Mesendoderm (in vitro differentiated cells): Measurements from ENCODE around the gene ARHGAP22.

Experiments
- DNase-seq: peaks from one replicate; pipeline ENCODE4 v3.0.0; 2013
- H2AK5ac ChIP-seq: 2 replicates; pipeline ENCODE4 v1.6.1; 2013; ENCODE audit warnings: low read length, inconsistent platforms
- H2BK120ac ChIP-seq: 2 replicates; pipeline ENCODE4 v1.6.1; 2013; ENCODE audit warnings: low read depth, mild to moderate bottlenecking, low read length, moderate library complexity, mixed read lengths
- H2BK15ac ChIP-seq: replicated peaks from 2 replicates; pipeline ENCODE4 v1.6.1; 2013; ENCODE audit warnings: low read depth, mild to moderate bottlenecking, moderate library complexity
- H2BK5ac ChIP-seq: 2 replicates; pipeline ENCODE4 v1.6.1; 2013; ENCODE audit warnings: low read length, inconsistent platforms
- H3K18ac ChIP-seq: 2 replicates; pipeline ENCODE4 v1.6.1; 2013; ENCODE audit warnings: mild to moderate bottlenecking, low read length, mixed read lengths
- H3K23ac ChIP-seq: one replicate; pipeline ENCODE4 v1.6.1; 2013; ENCODE audit warnings: low read length
- H3K27ac ChIP-seq: 2 replicates; pipeline ENCODE4 v1.5.1; 2013; ENCODE audit warnings: low read depth, mild to moderate bottlenecking, inconsistent platforms, low read length, moderate library complexity
- H3K27me3 ChIP-seq: 2 replicates; pipeline ENCODE4 v1.6.1; 2013; ENCODE audit warnings: low read length, control low read depth, mild to moderate bottlenecking, inconsistent platforms; ENCODE audit not compliant: insufficient read depth, poor library complexity
- H3K36me3 ChIP-seq: 2 replicates; pipeline ENCODE4 v1.6.1; 2013; ENCODE audit warnings: low read length, inconsistent platforms; ENCODE audit not compliant: control insufficient read depth, insufficient read depth
- H3K4ac ChIP-seq: one replicate; pipeline ENCODE4 v1.6.1; 2013; ENCODE audit warnings: low read depth, mild to moderate bottlenecking, low read length, moderate library complexity
- H3K4me1 ChIP-seq: 2 replicates; pipeline ENCODE4 v1.6.1; 2013; ENCODE audit warnings: low read depth, low read length, inconsistent platforms; ENCODE audit not compliant: control insufficient read depth
- H3K4me2 ChIP-seq: 2 replicates; pipeline ENCODE4 v1.6.1; 2013; ENCODE audit warnings: low read length
- H3K4me3 ChIP-seq: 2 replicates; pipeline ENCODE4 v1.5.1; 2013; ENCODE audit warnings: mild to moderate bottlenecking, low read length
- H3K56ac ChIP-seq: one replicate; pipeline ENCODE4 v1.6.1; 2013; ENCODE audit warnings: low read length
- H3K79me1 ChIP-seq: 2 replicates; pipeline ENCODE4 v1.6.1; 2013; ENCODE audit warnings: low read length, inconsistent platforms
- H3K79me2 ChIP-seq: 2 replicates; pipeline ENCODE4 v1.6.1; 2013; ENCODE audit warnings: mild to moderate bottlenecking, low read length; ENCODE audit not compliant: control insufficient read depth, insufficient read depth
- H3K9ac ChIP-seq: 2 replicates; pipeline ENCODE4 v1.6.1; 2013; ENCODE audit warnings: low read length, inconsistent platforms
- H4K5ac ChIP-seq: one replicate; pipeline ENCODE4 v1.6.1; 2013; ENCODE audit warnings: low read length
- H4K8ac ChIP-seq: one replicate; pipeline ENCODE4 v1.6.1; 2013; ENCODE audit warnings: low read depth, mild to moderate bottlenecking, control low read depth, low read length, moderate library complexity
- WGBS: extraction: QIAGEN DNeasy Blood & Tissue Kit; methylation state at CpG from one replicate; pipeline ENCODE4 v1.1.7; 2013; ENCODE audit warnings: low lambda C conversion rate, missing lambda C conversion rate; ENCODE audit not compliant: insufficient coverage; ENCODE audit errors: extremely low coverage; 5-methylcytosine and 5-hydroxymethylcytosine counted together

ARHGAP22 gene

GRCh38 chr10:48517482-48517881 is 87.4 kb downstream of the ARHGAP22 start:
- no peak overlapping the region for H4K5ac ChIP-seq
- no peak overlapping the region for H3K56ac ChIP-seq
- H2BK120ac ChIP-seq, result no peak overlapping the region
- H2BK5ac ChIP-seq, result no peak overlapping the region
- WGBS, result no CpG with 5 or more reads among the region's 9 CpGs
- DNase-seq, result no peak
- no peak overlapping the region for H4K8ac ChIP-seq
- H3K4me1 ChIP-seq, result no peaks in the 10 kb centered on the region
- H3K18ac ChIP-seq, result no peak overlapping the region
- no peak overlapping the region for H2AK5ac ChIP-seq
- no peak overlapping the region for H3K4ac ChIP-seq
- H3K4me2 ChIP-seq, result no peak overlapping the region
- H3K79me1 ChIP-seq, result no peaks in the 10 kb centered on the region
- no peak overlapping the region for H3K27ac ChIP-seq
- H3K27me3 ChIP-seq, result no peaks in the 10 kb centered on the region
- no peak overlapping the region for H3K4me3 ChIP-seq
- no peaks in the 10 kb centered on the region for H3K36me3 ChIP-seq
- H2BK15ac ChIP-seq, result no peak overlapping the region
- no peak overlapping the region for H3K9ac ChIP-seq
- no peak overlapping the region for H3K23ac ChIP-seq
- no peaks in the 10 kb centered on the region for H3K79me2 ChIP-seq

GRCh38 chr10:48516911-48517310 is 88.0 kb downstream of the ARHGAP22 start:
- Histone ChIP-seq H4K5ac (no peak overlapping the region), H2AK5ac (no peak overlapping the region), H2BK120ac (no peak overlapping the region), H3K27ac (no peak overlapping the region), H4K8ac (no peak overlapping the region), H3K4me3 (no peak overlapping the region), H3K4me2 (no peak overlapping the region), H3K18ac (no peak overlapping the region), H3K9ac (no peak overlapping the region), H3K4me1 (no peaks in the 10 kb centered on the region), H3K4ac (no peak overlapping the region), H3K79me1 (no peaks in the 10 kb centered on the region), H3K27me3 (no peaks in the 10 kb centered on the region), H3K79me2 (no peaks in the 10 kb centered on the region), H2BK5ac (no peak overlapping the region), H3K36me3 (no peaks in the 10 kb centered on the region), H3K23ac (no peak overlapping the region), H2BK15ac (no peak overlapping the region), H3K56ac (no peak overlapping the region)
- WGBS, result no CpG with 5 or more reads among the region's 3 CpGs
- no peak for DNase-seq

GRCh38 chr10:48514916-48515315 is 90.0 kb downstream of the ARHGAP22 start:
- H2BK5ac ChIP-seq, result no peak overlapping the region
- H3K4me3 ChIP-seq, result no peak overlapping the region
- H3K27ac ChIP-seq, result no peak overlapping the region
- H2AK5ac ChIP-seq, result no peak overlapping the region
- H3K4me1 ChIP-seq, result no peaks in the 10 kb centered on the region
- no peak overlapping the region for H3K56ac ChIP-seq
- no peaks in the 10 kb centered on the region for H3K79me2 ChIP-seq
- no CpG with 5 or more reads among the region's 1 CpG for WGBS
- H4K8ac ChIP-seq, result no peak overlapping the region
- no peaks in the 10 kb centered on the region for H3K79me1 ChIP-seq
- H3K18ac ChIP-seq, result no peak overlapping the region
- no peak overlapping the region for H3K4ac ChIP-seq
- H3K27me3 ChIP-seq, result no peaks in the 10 kb centered on the region
- H4K5ac ChIP-seq, result no peak overlapping the region
- no peak overlapping the region for H2BK120ac ChIP-seq
- no peak overlapping the region for H3K4me2 ChIP-seq
- no peak for DNase-seq
- no peak overlapping the region for H3K23ac ChIP-seq
- no peak overlapping the region for H2BK15ac ChIP-seq
- no peak overlapping the region for H3K9ac ChIP-seq
- no peaks in the 10 kb centered on the region for H3K36me3 ChIP-seq

- Histone ChIP-seq H3K36me3 (no peaks in the 10 kb centered on the region), H3K27ac (no peak overlapping the region), H3K4me2 (no peak overlapping the region), H3K4me3 (no peak overlapping the region), H3K9ac (no peak overlapping the region), H4K8ac (no peak overlapping the region), H3K56ac (no peak overlapping the region), H2BK120ac (no peak overlapping the region), H2BK15ac (no peak overlapping the region), H3K18ac (no peak overlapping the region), H3K79me2 (no peaks in the 10 kb centered on the region), H2AK5ac (no peak overlapping the region), H3K4me1 (no peaks in the 10 kb centered on the region), H2BK5ac (no peak overlapping the region), H3K27me3 (no peaks in the 10 kb centered on the region), H3K4ac (no peak overlapping the region), H4K5ac (no peak overlapping the region), H3K79me1 (no peaks in the 10 kb centered on the region), H3K23ac (no peak overlapping the region)
- no peak for DNase-seq
- no CpG with 5 or more reads among the region's 1 CpG for WGBS
Observed at GRCh38 chr10:48514255-48514654, 90.6 kb downstream of the ARHGAP22 start.

GRCh38 chr10:48512861-48513260 is 92.0 kb downstream of the ARHGAP22 start:
- Histone ChIP-seq H3K79me1 (no peaks in the 10 kb centered on the region), H3K9ac (no peak overlapping the region), H3K27ac (no peak overlapping the region), H3K18ac (no peak overlapping the region), H3K23ac (no peak overlapping the region), H4K5ac (no peak overlapping the region), H3K4me1 (no peaks in the 10 kb centered on the region), H3K79me2 (no peaks in the 10 kb centered on the region), H3K36me3 (no peaks in the 10 kb centered on the region), H2AK5ac (no peak overlapping the region), H2BK120ac (no peak overlapping the region), H3K4me2 (no peak overlapping the region), H3K27me3 (no peaks in the 10 kb centered on the region), H2BK15ac (no peak overlapping the region), H3K56ac (no peak overlapping the region), H3K4ac (no peak overlapping the region), H4K8ac (no peak overlapping the region), H2BK5ac (no peak overlapping the region), H3K4me3 (no peak overlapping the region)
- DNase-seq, result no peak
- WGBS, result no CpG with 5 or more reads among the region's 2 CpGs

GRCh38 chr10:48511875-48512231 is 93.0 kb downstream of the ARHGAP22 start:
- no peak overlapping the region for H3K23ac ChIP-seq
- no peak overlapping the region for H4K8ac ChIP-seq
- H3K79me2 ChIP-seq, result no peaks in the 10 kb centered on the region
- no peaks in the 10 kb centered on the region for H3K36me3 ChIP-seq
- no peak overlapping the region for H3K18ac ChIP-seq
- H2AK5ac ChIP-seq, result no peak overlapping the region
- no peak overlapping the region for H2BK120ac ChIP-seq
- no peaks in the 10 kb centered on the region for H3K27me3 ChIP-seq
- no peak overlapping the region for H2BK5ac ChIP-seq
- no peak for DNase-seq
- H4K5ac ChIP-seq, result no peak overlapping the region
- H3K4me1 ChIP-seq, result no peaks in the 10 kb centered on the region
- H2BK15ac ChIP-seq, result no peak overlapping the region
- H3K4ac ChIP-seq, result no peak overlapping the region
- no peak overlapping the region for H3K4me3 ChIP-seq
- no peak overlapping the region for H3K56ac ChIP-seq
- H3K9ac ChIP-seq, result no peak overlapping the region
- H3K4me2 ChIP-seq, result no peak overlapping the region
- H3K27ac ChIP-seq, result no peak overlapping the region
- WGBS, result no CpG with 5 or more reads among the region's 1 CpG
- H3K79me1 ChIP-seq, result no peaks in the 10 kb centered on the region
